ENCODE measurements around the gene MYL5.

MYL5 gene, protein sequence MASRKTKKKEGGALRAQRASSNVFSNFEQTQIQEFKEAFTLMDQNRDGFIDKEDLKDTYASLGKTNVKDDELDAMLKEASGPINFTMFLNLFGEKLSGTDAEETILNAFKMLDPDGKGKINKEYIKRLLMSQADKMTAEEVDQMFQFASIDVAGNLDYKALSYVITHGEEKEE

DNA sequence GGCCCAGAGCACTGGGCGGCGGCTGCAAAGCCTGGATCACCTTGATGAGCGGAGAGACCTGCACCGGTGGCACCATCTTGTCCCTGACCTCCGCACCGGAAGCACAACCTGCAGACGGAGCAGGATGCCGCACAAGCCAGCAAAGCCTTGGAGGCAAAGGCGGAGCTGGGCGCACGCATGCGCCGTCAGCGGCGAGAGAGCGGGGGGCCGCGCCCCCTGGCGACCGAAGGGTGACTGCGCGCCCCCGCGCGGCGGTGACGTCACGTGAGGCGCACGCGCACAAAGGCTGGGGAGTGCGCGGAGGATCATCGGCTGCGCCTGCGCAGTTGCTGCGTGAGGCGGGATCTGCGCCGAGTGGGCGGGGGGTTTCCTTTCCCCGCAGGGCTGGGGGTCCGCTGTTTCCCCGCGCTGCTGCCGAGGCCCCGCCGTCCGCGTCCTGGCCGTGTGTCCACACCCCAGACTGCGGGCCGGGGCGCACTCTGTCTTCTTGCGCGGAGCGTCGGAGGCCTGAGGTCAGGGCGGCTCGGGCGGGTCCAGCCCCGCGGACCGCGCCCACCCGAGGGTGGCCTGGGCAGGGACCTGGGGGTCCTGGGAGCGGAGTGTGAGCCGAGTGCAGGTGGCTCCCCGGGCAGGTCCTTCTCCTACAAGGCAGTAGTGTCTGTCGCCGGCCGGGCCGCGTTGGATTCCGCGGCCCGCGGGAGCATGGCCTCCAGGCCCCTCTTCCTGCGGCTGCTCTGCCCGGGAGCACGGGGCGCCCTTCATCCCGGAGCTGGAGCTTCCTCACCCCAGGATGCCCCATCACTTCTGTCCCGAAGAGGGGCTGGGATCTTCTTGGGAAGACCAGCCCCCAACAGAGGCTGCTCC, at the start of gene MYL5, which contains the start of gene ATP5ME:
MYL5 (plus strand) TSS at position 371 of the 864 bp plus-strand sequence. CDS start 3,485 bp downstream, outside the sequence.
ATP5ME (minus strand) TSS at position 105 of the 864 bp plus-strand sequence; CDS start at position 76, 29 bp downstream.
- peaks cover 0 to 34% (median 17%) of the 10 kb centered on the region in 4 donors for H3K4me1 ChIP-seq
- peak within 1 kb of the TSS; percentile 94 to 97 for H3K4me3 ChIP-seq
- intact Hi-C loops (cut with DNase I; ENCODE audit: low total_unique reads): loop anchor here (1.0 to 10.0 kb wide), 4 partner anchors 31 to 340 kb away; partner anchors contain the start of genes PCGF3 and ZNF141
- no peaks in the 10 kb centered on the region for H3K9me3 ChIP-seq
- peak within 1 kb of the TSS; percentile 96 to 97 for H3K27ac ChIP-seq
- H3K36me3 ChIP-seq: peaks cover 22 to 28% (median 24%) of the 10 kb centered on the region in 3 donors
- peak; percentile 95 to 98 for DNase-seq
- peaks cover 0 to 33% of the 10 kb centered on the region in 2 donors for H3K27me3 ChIP-seq
- TF ChIP-seq, protein P1, sequence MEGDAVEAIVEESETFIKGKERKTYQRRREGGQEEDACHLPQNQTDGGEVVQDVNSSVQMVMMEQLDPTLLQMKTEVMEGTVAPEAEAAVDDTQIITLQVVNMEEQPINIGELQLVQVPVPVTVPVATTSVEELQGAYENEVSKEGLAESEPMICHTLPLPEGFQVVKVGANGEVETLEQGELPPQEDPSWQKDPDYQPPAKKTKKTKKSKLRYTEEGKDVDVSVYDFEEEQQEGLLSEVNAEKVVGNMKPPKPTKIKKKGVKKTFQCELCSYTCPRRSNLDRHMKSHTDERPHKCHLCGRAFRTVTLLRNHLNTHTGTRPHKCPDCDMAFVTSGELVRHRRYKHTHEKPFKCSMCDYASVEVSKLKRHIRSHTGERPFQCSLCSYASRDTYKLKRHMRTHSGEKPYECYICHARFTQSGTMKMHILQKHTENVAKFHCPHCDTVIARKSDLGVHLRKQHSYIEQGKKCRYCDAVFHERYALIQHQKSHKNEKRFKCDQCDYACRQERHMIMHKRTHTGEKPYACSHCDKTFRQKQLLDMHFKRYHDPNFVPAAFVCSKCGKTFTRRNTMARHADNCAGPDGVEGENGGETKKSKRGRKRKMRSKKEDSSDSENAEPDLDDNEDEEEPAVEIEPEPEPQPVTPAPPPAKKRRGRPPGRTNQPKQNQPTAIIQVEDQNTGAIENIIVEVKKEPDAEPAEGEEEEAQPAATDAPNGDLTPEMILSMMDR (IDR thresholded peaks at IDR 0.05): peak; percentile 87 to 89

DNA sequence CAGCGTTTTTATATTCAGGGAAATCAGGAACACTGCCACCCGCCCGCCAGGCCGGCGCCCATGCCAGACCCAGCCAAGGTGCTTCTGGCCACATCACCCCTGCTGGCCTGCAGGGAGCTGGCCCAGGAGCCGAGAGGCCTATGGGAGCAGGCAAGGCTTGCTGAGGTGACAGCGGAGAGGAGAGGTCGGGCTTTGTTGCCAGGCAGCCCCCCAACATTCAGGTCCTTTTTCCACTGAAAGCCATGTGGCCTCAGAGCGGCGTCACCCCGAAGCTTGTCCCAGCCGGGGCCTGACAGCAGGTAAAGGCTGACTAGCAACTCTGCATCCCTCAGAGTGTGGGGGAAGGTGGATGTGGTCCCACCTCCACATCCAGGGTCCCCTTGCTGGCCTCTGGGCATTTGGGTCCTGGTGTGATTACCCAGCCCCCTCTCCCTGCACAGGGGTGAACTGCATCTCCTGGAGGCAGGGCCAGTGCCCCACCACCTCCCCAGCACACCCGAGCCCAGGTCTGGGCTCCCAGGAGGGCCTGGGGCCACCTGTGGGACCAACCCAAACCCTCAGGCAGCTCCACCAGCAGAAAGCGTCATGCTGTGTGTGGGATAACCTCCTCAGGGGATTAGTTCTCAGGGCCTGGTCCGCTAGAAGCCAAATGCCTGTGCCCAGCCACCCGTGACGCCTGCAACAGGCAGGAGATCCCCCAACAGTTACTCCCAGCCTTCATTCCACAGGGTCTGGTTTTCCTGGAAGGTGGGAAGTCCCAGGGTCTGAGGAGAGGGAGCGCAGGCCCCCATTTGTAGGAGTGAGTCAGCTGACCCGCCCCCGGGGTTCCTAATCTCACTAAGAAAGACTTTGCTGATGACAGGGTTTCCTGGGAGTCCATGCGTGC, 49.4 kb upstream of the MYL5 start, which contains the start of gene PDE6B:
PDE6B (plus strand) TSS at position 869 of the 886 bp plus-strand sequence. CDS start 54 bp downstream, outside the sequence.
- H3K4me1 ChIP-seq: no peaks in the 10 kb centered on the region
- no peaks in the 10 kb centered on the region for H3K36me3 ChIP-seq
- TF ChIP-seq, protein P1 (IDR thresholded peaks at IDR 0.05): no peak
- DNase-seq: peak in 1 of 2 donors; percentile 39
- no peak within 1 kb of the TSS for H3K4me3 ChIP-seq
- H3K27me3 ChIP-seq: peaks cover 0 to 57% of the 10 kb centered on the region in 2 donors
- no peaks in the 10 kb centered on the region for H3K9me3 ChIP-seq
- H3K27ac ChIP-seq: no peak within 1 kb of the TSS
- intact Hi-C loops (cut with DNase I; ENCODE audit: low total_unique reads): no loop called here

DNA sequence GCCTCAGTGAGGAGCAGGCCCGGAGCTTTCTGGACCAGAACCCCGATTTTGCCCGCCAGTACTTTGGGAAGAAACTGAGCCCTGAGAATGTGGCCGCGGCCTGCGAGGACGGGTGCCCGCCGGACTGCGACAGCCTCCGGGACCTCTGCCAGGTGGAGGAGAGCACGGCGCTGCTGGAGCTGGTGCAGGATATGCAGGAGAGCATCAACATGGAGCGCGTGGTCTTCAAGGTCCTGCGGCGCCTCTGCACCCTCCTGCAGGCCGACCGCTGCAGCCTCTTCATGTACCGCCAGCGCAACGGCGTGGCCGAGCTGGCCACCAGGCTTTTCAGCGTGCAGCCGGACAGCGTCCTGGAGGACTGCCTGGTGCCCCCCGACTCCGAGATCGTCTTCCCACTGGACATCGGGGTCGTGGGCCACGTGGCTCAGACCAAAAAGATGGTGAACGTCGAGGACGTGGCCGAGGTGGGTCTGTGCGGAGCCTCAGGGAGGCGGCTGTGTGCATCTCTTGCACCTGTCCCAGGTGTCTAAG, 48.6 kb upstream of the MYL5 start:
- H3K27me3 ChIP-seq: peaks cover 0 to 59% of the 10 kb centered on the region in 2 donors
- H3K4me3 ChIP-seq: no peak overlapping the region
- intact Hi-C loops (cut with DNase I; ENCODE audit: low total_unique reads): no loop called here
- H3K36me3 ChIP-seq: no peaks in the 10 kb centered on the region
- TF ChIP-seq, protein P1 (IDR thresholded peaks at IDR 0.05): no peak
- H3K27ac ChIP-seq: no peak overlapping the region
- peak in 1 of 2 donors; percentile 48 for DNase-seq
- H3K4me1 ChIP-seq: no peaks in the 10 kb centered on the region
- no peaks in the 10 kb centered on the region for H3K9me3 ChIP-seq

DNA sequence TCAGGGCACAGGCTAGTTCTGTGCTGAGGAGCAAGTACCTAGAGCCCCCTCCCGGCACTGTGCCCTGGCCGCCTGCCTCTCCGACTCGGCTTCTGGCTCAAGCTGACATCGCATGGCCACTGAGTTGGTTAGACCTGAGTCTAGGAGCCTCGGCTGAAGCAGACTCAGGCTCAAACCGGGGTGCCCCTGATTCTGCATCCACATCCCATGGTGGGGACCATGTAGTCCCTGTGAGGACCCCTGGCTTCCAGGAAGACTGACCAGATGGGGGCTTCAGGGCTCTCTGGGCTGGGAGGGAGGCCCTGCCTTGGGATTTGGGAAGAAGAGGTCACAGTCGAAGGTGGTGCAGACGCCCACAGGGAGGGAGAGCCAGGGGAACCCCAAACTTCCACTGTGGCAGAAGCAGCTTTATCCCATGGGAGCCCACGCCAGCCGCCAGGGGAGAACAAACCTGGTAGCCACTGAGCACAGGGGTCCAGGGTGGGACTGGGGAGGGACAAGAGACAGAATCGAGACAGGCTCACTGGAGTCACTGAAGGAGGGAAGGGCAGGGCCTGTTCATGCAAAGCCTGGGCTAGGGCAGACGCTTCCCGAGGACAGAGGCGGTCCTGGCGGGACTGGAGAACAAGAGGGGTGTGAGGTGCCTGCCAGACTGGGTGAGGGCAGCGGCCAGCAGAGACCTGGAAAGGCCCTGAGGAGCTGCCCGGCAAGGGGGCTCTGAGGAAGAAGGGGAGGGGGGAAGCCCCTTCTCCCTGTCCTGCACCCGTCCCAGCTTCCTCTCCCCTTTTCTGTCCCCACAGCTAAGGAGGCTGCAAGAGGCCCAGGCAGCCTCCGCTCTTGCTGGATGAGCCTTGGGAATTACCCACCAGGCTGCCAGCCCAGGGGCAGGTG, 47.9 kb upstream of the MYL5 start:
- DNase-seq: peak in 1 of 2 donors; percentile 58

More for the DNA sequence above, 47.9 kb upstream of the MYL5 start:
- no peaks in the 10 kb centered on the region for H3K4me1 ChIP-seq
- peaks cover 0 to 59% of the 10 kb centered on the region in 2 donors for H3K27me3 ChIP-seq
- no peaks in the 10 kb centered on the region for H3K9me3 ChIP-seq
- intact Hi-C loops (cut with DNase I; ENCODE audit: low total_unique reads): no loop called here
- no peaks in the 10 kb centered on the region for H3K36me3 ChIP-seq
- H3K27ac ChIP-seq: no peak overlapping the region
- H3K4me3 ChIP-seq: no peak overlapping the region
- TF ChIP-seq, protein P1 (IDR thresholded peaks at IDR 0.05): no peak
